ENCODE results near the gene LKAAEAR1.
A peak's percentile ranks its signal among the peaks of the same experiment; 100 is the strongest.

Gene LKAAEAR1

DNA sequence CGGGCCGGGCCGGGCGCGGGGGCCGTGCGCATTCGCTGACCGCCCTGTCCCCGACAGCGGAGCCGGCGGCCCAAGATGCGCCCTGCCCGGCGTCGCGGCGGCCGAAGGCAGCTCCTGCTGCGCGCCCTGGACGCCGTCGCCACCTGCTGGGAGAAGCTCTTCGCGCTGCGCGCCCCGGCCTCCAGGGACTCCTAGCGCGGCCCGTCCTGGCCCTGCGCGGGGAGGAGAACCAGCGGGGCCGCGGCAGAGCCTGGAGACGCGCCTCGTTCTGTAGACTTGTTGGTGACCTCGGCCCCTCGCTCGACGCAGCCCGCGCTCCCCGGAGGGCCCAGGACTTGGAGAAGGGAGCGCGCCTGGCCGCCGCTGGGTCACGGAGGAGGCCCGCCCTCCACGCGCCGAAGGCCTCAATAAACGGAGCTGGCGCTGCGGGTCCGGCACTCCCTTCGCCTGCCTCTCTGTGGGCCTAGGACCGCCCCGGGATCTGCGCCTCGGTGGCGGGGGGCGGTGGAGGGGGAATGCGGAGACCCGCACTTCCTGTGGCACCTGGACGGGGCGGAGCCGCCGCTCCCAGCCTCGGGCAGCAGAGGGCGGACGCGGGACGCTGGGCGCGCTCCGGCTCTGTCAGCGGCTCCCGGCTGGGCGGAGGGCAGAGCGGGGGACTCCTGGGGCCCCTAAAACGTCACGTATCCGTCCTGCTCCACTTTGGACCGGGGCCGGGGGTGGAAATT, 45.5 kb downstream of the LKAAEAR1 start:
- Histone ChIP-seq H3K4me2 (ENCODE audit: insufficient read depth, low read length) (peak overlapping the region; percentile 99), H3K9me3 (ENCODE audit: insufficient read depth, low read length, severe bottlenecking) (no peaks in the 10 kb centered on the region), H3K4me1 (ENCODE audit: insufficient read depth, low read length) (peaks cover 36% of the 10 kb centered on the region), H3K36me3 (ENCODE audit: insufficient read depth, low read length) (peaks cover 13% of the 10 kb centered on the region), H3K79me2 (ENCODE audit: insufficient read depth, low read length) (no peaks in the 10 kb centered on the region), H2AFZ (ENCODE audit: low read depth, low read length) (peak overlapping the region; percentile 93), H3K9ac (ENCODE audit: low read depth, low read length) (peak overlapping the region; percentile 70), H3K27me3 (ENCODE audit: insufficient read depth, low read length, poor library complexity) (peaks cover 42% of the 10 kb centered on the region), H3K27ac (ENCODE audit: low read length) (peak overlapping the region; percentile 46; the same call in 1 of the 2 replicates), H4K20me1 (ENCODE audit: insufficient read depth, low read length) (peaks cover 13% of the 10 kb centered on the region; the same call in 1 of the 2 replicates), H3K4me3 (ENCODE audit: low read depth in 1 of 2, low read length in 2 of 2) (peak overlapping the region; percentile 36 to 66)
- DNase-seq (peak; percentile 90), ATAC-seq (ENCODE audit: insufficient read depth, low read depth) (peak; percentile 84)
- TF ChIP-seq EZH2 (IDR thresholded peaks at IDR 0.05; ENCODE audit: borderline replicate concordance, low read depth, low read length, severe bottlenecking): no peak
- TF ChIP-seq, protein P1, sequence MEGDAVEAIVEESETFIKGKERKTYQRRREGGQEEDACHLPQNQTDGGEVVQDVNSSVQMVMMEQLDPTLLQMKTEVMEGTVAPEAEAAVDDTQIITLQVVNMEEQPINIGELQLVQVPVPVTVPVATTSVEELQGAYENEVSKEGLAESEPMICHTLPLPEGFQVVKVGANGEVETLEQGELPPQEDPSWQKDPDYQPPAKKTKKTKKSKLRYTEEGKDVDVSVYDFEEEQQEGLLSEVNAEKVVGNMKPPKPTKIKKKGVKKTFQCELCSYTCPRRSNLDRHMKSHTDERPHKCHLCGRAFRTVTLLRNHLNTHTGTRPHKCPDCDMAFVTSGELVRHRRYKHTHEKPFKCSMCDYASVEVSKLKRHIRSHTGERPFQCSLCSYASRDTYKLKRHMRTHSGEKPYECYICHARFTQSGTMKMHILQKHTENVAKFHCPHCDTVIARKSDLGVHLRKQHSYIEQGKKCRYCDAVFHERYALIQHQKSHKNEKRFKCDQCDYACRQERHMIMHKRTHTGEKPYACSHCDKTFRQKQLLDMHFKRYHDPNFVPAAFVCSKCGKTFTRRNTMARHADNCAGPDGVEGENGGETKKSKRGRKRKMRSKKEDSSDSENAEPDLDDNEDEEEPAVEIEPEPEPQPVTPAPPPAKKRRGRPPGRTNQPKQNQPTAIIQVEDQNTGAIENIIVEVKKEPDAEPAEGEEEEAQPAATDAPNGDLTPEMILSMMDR (IDR thresholded peaks at IDR 0.05; ENCODE audit: borderline replicate concordance, extremely low read depth, low read length, poor library complexity, severe bottlenecking): peak; percentile 81

DNA sequence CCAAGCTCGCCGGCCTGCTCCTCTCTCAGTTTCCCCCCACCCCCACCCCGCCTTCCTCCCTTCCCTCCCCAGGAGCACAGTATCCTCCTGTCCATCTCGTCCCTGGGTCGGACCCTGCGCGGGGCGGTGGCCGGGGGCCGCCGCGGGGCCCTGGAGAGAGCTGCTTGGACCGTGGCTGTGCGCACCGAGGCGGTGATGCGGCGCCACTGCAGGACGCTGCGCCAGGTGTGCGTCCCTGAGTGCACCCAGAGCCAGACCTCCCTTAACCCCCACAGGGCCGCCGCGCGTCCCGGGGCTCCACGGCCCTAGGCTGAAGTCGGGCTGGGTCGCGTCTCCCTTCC, 46.0 kb downstream of the LKAAEAR1 start:
- H3K4me1 ChIP-seq (ENCODE audit: insufficient read depth, low read length): peaks cover 36% of the 10 kb centered on the region

DNA sequence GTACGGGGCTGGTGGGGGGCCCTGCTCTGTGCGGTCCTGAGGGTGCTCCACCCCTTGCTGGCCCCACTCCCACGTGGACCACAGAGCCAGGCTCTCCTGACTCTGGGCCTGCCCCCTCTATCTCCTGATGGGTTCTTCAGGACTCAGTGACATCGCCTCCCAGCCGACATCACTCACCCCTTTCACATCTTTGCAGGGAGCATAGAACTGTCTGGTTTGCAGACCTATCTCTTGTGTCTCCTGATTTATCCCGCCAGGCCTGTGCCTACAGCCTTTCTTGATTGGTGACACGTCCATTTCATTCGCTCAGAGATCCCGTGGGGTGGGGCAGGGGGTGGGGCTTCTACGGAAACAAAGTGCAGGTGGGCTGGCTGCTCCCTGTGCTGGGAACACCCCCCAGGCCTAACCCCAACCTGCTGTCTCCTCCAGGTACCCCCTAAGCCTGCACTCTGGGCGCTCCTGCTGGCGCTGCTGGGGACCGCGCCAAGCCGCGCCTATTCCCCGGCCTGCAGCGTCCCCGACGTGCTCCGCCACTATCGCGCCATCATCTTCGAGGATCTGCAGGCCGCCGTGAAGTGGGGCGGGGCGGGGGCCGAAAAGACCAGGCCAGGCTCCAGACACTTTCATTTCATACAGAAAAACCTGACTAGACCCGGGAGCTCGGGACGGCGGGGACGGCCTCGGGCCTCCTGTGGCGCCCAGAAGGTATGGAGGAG, 46.5 kb downstream of the LKAAEAR1 start:
- TF ChIP-seq EZH2 (IDR thresholded peaks at IDR 0.05; ENCODE audit: borderline replicate concordance, low read depth, low read length, severe bottlenecking): no peak
- TF ChIP-seq, protein P1 (IDR thresholded peaks at IDR 0.05; ENCODE audit: borderline replicate concordance, extremely low read depth, low read length, poor library complexity, severe bottlenecking): no peak

More for the DNA sequence above, 46.0 kb downstream of the LKAAEAR1 start:
- H3K27me3 ChIP-seq (ENCODE audit: insufficient read depth, low read length, poor library complexity): peaks cover 42% of the 10 kb centered on the region
- TF ChIP-seq, protein P1 (IDR thresholded peaks at IDR 0.05; ENCODE audit: borderline replicate concordance, extremely low read depth, low read length, poor library complexity, severe bottlenecking): no peak
- no peak for TF ChIP-seq EZH2 (IDR thresholded peaks at IDR 0.05; ENCODE audit: borderline replicate concordance, low read depth, low read length, severe bottlenecking)
- H3K36me3 ChIP-seq (ENCODE audit: insufficient read depth, low read length): peaks cover 17% of the 10 kb centered on the region
- H4K20me1 ChIP-seq (ENCODE audit: insufficient read depth, low read length): peaks cover 13% of the 10 kb centered on the region; the same call in 1 of the 2 replicates
- H3K27ac ChIP-seq (ENCODE audit: low read length): no peak overlapping the region
- DNase-seq (no peak), ATAC-seq (ENCODE audit: insufficient read depth, low read depth) (peak; percentile 9; the same call in 2 of the 3 replicates)
- peak overlapping the region; percentile 70 for H3K9ac ChIP-seq (ENCODE audit: low read depth, low read length)
- no peaks in the 10 kb centered on the region for H3K9me3 ChIP-seq (ENCODE audit: insufficient read depth, low read length, severe bottlenecking)
- peak overlapping the region in 1 of 2 experiments; percentile 66; a peak in 2 of 4 replicates for H3K4me3 ChIP-seq (ENCODE audit: low read depth in 1 of 2, low read length in 2 of 2)
- H3K4me2 ChIP-seq (ENCODE audit: insufficient read depth, low read length): peak overlapping the region; percentile 99
- peak overlapping the region; percentile 93 for H2AFZ ChIP-seq (ENCODE audit: low read depth, low read length)
- no peaks in the 10 kb centered on the region for H3K79me2 ChIP-seq (ENCODE audit: insufficient read depth, low read length)

More for the DNA sequence above, 46.5 kb downstream of the LKAAEAR1 start:
- no peaks in the 10 kb centered on the region for H3K9me3 ChIP-seq (ENCODE audit: insufficient read depth, low read length, severe bottlenecking)
- DNase-seq (no peak), ATAC-seq (ENCODE audit: insufficient read depth, low read depth) (no peak)
- peak overlapping the region in 1 of 2 experiments; percentile 66; a peak in 1 of 4 replicates for H3K4me3 ChIP-seq (ENCODE audit: low read depth in 1 of 2, low read length in 2 of 2)
- peaks cover 22% of the 10 kb centered on the region for H3K36me3 ChIP-seq (ENCODE audit: insufficient read depth, low read length)
- no peaks in the 10 kb centered on the region for H3K79me2 ChIP-seq (ENCODE audit: insufficient read depth, low read length)
- peak overlapping the region; percentile 99 for H3K4me2 ChIP-seq (ENCODE audit: insufficient read depth, low read length)
- peaks cover 42% of the 10 kb centered on the region for H3K27me3 ChIP-seq (ENCODE audit: insufficient read depth, low read length, poor library complexity)
- H3K9ac ChIP-seq (ENCODE audit: low read depth, low read length): peak overlapping the region; percentile 70; the same call in 1 of the 2 replicates
- H3K4me1 ChIP-seq (ENCODE audit: insufficient read depth, low read length): peaks cover 36% of the 10 kb centered on the region
- no peak overlapping the region for H3K27ac ChIP-seq (ENCODE audit: low read length)
- peaks cover 13% of the 10 kb centered on the region; the same call in 1 of the 2 replicates for H4K20me1 ChIP-seq (ENCODE audit: insufficient read depth, low read length)
- no peak overlapping the region for H2AFZ ChIP-seq (ENCODE audit: low read depth, low read length)
